Measurements from ENCODE around the gene KRT13.

KRT13 gene

GRCh38 chr17:41490000-41490990 is 15.1 kb downstream of the KRT13 start:
- H3K9ac ChIP-seq (ENCODE audit: low read depth, low read length) = no peak overlapping the region
- H3K4me3 ChIP-seq (ENCODE audit: low read depth, low read length) = no peak overlapping the region
- no peaks in the 10 kb centered on the region for H3K9me3 ChIP-seq (ENCODE audit: control insufficient read depth, insufficient read depth, low read length)
- no peaks in the 10 kb centered on the region for H3K36me3 ChIP-seq (ENCODE audit: control insufficient read depth, insufficient read depth, low read length)
- no peaks in the 10 kb centered on the region for H3K4me1 ChIP-seq (ENCODE audit: control insufficient read depth, insufficient read depth, low read length)
- no peaks in the 10 kb centered on the region; the same call in 1 of the 2 replicates for H3K27me3 ChIP-seq (ENCODE audit: control insufficient read depth, insufficient read depth, low read length)
- no peak overlapping the region for H3K27ac ChIP-seq (ENCODE audit: low read depth, low read length)

DNA sequence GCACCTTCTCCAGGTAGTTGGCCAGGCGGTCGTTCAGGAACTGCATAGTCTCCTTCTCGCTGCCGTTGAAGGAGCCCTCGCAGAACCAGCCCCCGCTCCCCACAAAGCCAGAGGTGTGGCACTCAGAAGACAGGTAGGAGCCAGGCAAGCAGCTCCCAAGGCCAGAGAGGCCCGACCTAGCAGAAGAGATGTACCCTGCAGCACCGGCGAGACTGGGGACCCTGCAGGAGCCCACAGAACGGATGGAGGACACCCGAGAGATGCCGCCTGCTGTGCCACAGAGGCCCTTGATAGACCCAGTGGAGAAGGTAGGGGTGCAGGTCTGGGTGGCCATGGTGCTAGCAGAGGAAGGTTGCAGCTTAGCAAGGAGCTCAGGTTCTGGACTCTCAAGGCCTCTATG is 15.9 kb downstream of the KRT13 start, which contains the start of gene KRT36:
KRT36 (minus strand) TSS at position 380 of the 400 bp plus-strand sequence; CDS start at position 334, 46 bp downstream.
- Histone ChIP-seq H3K27me3 (ENCODE audit: control insufficient read depth, insufficient read depth, low read length) (no peaks in the 10 kb centered on the region; the same call in 1 of the 2 replicates), H3K4me1 (ENCODE audit: control insufficient read depth, insufficient read depth, low read length) (no peaks in the 10 kb centered on the region), H3K9ac (ENCODE audit: low read depth, low read length) (no peak within 1 kb of the TSS), H3K4me3 (ENCODE audit: low read depth, low read length) (no peak within 1 kb of the TSS), H3K9me3 (ENCODE audit: control insufficient read depth, insufficient read depth, low read length) (no peaks in the 10 kb centered on the region), H3K27ac (ENCODE audit: low read depth, low read length) (no peak within 1 kb of the TSS), H3K36me3 (ENCODE audit: control insufficient read depth, insufficient read depth, low read length) (no peaks in the 10 kb centered on the region)

DNA sequence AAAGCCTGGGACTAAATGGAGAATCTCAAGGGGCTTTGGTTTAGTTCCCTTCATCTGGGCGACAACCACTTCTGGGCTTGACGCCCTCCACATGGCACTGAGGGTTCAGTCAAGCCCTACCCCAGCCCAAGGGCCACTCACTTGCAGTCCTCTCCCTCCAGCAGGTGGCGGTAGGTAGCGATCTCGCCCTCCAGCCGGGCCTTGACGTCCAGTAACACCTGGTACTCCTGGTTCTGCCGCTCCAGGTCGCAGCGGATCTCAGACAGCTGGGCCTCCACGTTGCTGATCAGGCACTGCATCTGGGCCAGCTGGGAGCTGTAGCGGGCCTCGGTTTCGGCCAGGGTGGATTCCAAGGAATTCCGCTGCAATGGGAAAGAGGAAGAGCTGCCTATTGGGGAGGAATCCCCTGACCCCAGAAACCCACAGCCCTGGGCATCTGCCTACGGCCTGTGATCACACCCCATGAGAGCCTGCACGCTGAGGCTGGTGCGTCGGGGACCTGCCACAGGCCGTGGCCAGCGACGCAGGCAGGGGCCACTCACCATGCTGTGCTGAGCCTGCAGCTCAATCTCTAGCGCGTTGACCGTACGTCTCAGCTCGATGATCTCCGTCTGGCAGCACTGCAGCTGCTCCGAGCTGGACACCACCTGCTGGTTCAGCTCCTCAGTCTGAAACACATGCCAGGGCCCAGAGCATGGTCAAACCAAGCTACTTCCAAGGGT is 18.4 kb downstream of the KRT13 start:
- H3K9ac ChIP-seq (ENCODE audit: low read depth, low read length) = no peak overlapping the region
- H3K27ac ChIP-seq (ENCODE audit: low read depth, low read length) = no peak overlapping the region
- no peaks in the 10 kb centered on the region for H3K4me1 ChIP-seq (ENCODE audit: control insufficient read depth, insufficient read depth, low read length)
- H3K4me3 ChIP-seq (ENCODE audit: low read depth, low read length) = no peak overlapping the region
- H3K36me3 ChIP-seq (ENCODE audit: control insufficient read depth, insufficient read depth, low read length) = no peaks in the 10 kb centered on the region
- H3K27me3 ChIP-seq (ENCODE audit: control insufficient read depth, insufficient read depth, low read length) = no peaks in the 10 kb centered on the region; the same call in 1 of the 2 replicates
- H3K9me3 ChIP-seq (ENCODE audit: control insufficient read depth, insufficient read depth, low read length) = no peaks in the 10 kb centered on the region

DNA sequence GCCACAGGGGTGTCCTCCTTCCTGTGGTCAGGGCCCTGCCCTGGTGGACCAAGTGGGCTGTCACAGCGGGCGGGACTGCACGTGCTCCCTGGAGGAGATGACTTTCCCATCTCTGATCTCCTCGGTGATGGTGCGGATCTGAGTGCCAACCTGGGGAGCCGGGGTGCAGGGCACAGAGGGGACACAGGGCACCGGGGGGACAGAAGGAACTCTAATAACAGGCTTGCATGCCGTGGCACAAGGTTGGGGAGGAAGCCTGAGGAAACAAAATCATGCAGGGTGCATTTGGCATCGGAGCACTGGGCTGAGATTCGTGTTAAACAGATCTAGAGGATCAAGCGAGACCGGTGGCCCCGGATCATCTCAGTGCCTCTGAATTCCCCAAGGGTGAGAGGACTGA is 19.1 kb downstream of the KRT13 start:
- H3K4me1 ChIP-seq (ENCODE audit: control insufficient read depth, insufficient read depth, low read length) = no peaks in the 10 kb centered on the region

GRCh38 chr17:41484920-41485904 is 20.2 kb downstream of the KRT13 start:
- H3K36me3 ChIP-seq (ENCODE audit: control insufficient read depth, insufficient read depth, low read length) = no peaks in the 10 kb centered on the region
- H3K27ac ChIP-seq (ENCODE audit: low read depth, low read length) = no peak overlapping the region
- H3K27me3 ChIP-seq (ENCODE audit: control insufficient read depth, insufficient read depth, low read length) = no peaks in the 10 kb centered on the region; the same call in 1 of the 2 replicates
- no peak overlapping the region for H3K4me3 ChIP-seq (ENCODE audit: low read depth, low read length)
- H3K9ac ChIP-seq (ENCODE audit: low read depth, low read length) = no peak overlapping the region
- no peaks in the 10 kb centered on the region for H3K9me3 ChIP-seq (ENCODE audit: control insufficient read depth, insufficient read depth, low read length)
- H3K4me1 ChIP-seq (ENCODE audit: control insufficient read depth, insufficient read depth, low read length) = no peaks in the 10 kb centered on the region

More for the DNA sequence above, 19.1 kb downstream of the KRT13 start:
- Histone ChIP-seq H3K27me3 (ENCODE audit: control insufficient read depth, insufficient read depth, low read length) (no peaks in the 10 kb centered on the region; the same call in 1 of the 2 replicates), H3K4me3 (ENCODE audit: low read depth, low read length) (no peak overlapping the region), H3K9ac (ENCODE audit: low read depth, low read length) (no peak overlapping the region), H3K9me3 (ENCODE audit: control insufficient read depth, insufficient read depth, low read length) (no peaks in the 10 kb centered on the region), H3K27ac (ENCODE audit: low read depth, low read length) (no peak overlapping the region), H3K36me3 (ENCODE audit: control insufficient read depth, insufficient read depth, low read length) (no peaks in the 10 kb centered on the region)

DNA sequence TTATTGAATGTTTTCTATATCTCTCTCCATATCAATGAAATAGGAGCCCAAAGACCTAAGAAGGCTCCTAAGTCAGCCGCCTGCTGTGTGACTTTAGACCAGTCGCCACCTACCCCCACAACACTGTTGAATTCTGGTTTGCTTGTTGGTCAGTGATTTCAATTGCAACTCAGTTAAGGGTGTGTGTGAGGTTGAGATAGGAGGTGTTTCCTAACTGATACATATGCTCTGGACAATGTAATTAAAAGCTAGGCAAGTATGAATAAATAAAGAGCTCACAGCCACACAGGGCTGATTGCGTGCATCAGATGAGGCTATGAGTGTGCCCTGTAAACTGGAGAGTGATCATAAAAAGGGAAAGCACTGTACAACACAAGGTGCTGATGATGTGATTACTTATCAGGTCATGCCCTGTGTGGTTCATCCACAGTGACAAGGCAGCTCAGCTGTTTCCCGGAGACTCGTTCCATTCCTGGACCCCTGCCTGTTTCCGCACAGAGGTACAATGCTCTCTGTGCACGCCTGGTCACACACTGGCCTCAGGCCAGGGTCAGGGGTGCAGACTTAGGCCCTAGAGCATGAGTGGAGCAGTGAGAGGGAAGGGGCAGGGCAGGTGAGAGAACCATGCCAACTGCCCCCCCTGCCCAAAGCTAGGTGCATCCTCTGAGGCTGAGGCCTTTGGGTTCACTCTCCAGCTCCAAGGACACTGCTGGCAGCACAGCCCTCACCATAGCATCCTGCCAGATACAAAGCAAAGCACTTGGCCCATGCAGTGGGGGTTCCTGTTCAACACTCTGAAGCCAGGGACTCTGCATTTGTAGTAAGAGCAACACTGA is 21.2 kb downstream of the KRT13 start:
- H3K27me3 ChIP-seq (ENCODE audit: control insufficient read depth, insufficient read depth, low read length) = no peaks in the 10 kb centered on the region; the same call in 1 of the 2 replicates
- no peaks in the 10 kb centered on the region for H3K4me1 ChIP-seq (ENCODE audit: control insufficient read depth, insufficient read depth, low read length)

GRCh38 chr17:41483531-41483930 is 21.9 kb downstream of the KRT13 start:
- Histone ChIP-seq H3K36me3 (ENCODE audit: control insufficient read depth, insufficient read depth, low read length) (no peaks in the 10 kb centered on the region), H3K4me3 (ENCODE audit: low read depth, low read length) (no peak overlapping the region), H3K9ac (ENCODE audit: low read depth, low read length) (no peak overlapping the region), H3K4me1 (ENCODE audit: control insufficient read depth, insufficient read depth, low read length) (no peaks in the 10 kb centered on the region), H3K27ac (ENCODE audit: low read depth, low read length) (no peak overlapping the region), H3K27me3 (ENCODE audit: control insufficient read depth, insufficient read depth, low read length) (no peaks in the 10 kb centered on the region; the same call in 1 of the 2 replicates), H3K9me3 (ENCODE audit: control insufficient read depth, insufficient read depth, low read length) (no peaks in the 10 kb centered on the region)

More for the DNA sequence above, 21.2 kb downstream of the KRT13 start:
- Histone ChIP-seq H3K36me3 (ENCODE audit: control insufficient read depth, insufficient read depth, low read length) (no peaks in the 10 kb centered on the region), H3K27ac (ENCODE audit: low read depth, low read length) (no peak overlapping the region), H3K9ac (ENCODE audit: low read depth, low read length) (no peak overlapping the region), H3K9me3 (ENCODE audit: control insufficient read depth, insufficient read depth, low read length) (no peaks in the 10 kb centered on the region), H3K4me3 (ENCODE audit: low read depth, low read length) (no peak overlapping the region)

DNA sequence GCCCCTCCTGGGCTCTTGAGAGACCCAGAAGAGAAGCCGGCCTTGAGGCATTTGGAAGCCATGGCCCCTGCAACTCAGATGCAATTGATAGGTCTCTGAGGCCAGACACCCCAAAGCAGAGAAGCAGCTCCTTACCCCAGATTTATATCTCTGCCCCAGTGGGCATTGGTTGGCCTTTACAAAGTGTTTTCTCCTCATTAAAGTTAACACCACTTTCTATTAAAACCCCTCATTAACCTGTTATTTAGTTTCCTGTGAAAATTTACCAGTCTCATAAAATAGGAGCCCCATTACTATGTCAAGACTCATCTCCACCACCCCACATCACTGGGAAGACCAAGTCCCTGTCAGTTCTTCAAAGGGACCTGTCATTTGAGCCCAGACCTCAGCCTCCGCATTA is 24.4 kb downstream of the KRT13 start, which contains the start of gene KRT35:
KRT35 (minus strand) TSS at position 116 of the 400 bp plus-strand sequence; CDS start at position 62, 54 bp downstream.
- H3K4me3 ChIP-seq (ENCODE audit: low read depth, low read length) = no peak within 1 kb of the TSS
- H3K36me3 ChIP-seq (ENCODE audit: control insufficient read depth, insufficient read depth, low read length) = no peaks in the 10 kb centered on the region
- no peak within 1 kb of the TSS for H3K27ac ChIP-seq (ENCODE audit: low read depth, low read length)
- no peaks in the 10 kb centered on the region for H3K27me3 ChIP-seq (ENCODE audit: control insufficient read depth, insufficient read depth, low read length)
- no peaks in the 10 kb centered on the region for H3K9me3 ChIP-seq (ENCODE audit: control insufficient read depth, insufficient read depth, low read length)
- no peak within 1 kb of the TSS for H3K9ac ChIP-seq (ENCODE audit: low read depth, low read length)
- no peaks in the 10 kb centered on the region for H3K4me1 ChIP-seq (ENCODE audit: control insufficient read depth, insufficient read depth, low read length)

DNA sequence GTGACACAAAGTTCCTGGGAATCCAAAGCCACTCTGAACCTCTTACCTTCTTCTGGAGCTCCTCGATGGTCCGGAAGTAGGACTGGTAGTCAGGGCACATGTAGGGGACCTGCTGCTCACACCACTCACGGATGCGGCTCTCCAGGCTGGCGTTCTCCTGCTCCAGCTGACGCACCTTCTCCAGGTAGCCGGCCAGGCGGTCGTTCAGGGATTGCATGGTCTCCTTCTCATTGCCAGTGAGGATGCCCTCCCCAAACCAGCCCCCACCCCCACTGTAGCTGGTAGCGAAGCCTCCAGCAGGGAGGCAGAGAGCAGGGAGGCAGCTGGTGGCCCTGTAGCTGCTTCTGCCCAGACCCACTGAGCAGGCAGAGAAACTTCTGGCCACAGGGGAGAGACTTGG is 24.8 kb downstream of the KRT13 start:
- no peaks in the 10 kb centered on the region for H3K27me3 ChIP-seq (ENCODE audit: control insufficient read depth, insufficient read depth, low read length)
- H3K4me1 ChIP-seq (ENCODE audit: control insufficient read depth, insufficient read depth, low read length) = no peaks in the 10 kb centered on the region

More for the DNA sequence above, 24.8 kb downstream of the KRT13 start:
- Histone ChIP-seq H3K36me3 (ENCODE audit: control insufficient read depth, insufficient read depth, low read length) (no peaks in the 10 kb centered on the region), H3K9me3 (ENCODE audit: control insufficient read depth, insufficient read depth, low read length) (no peaks in the 10 kb centered on the region), H3K9ac (ENCODE audit: low read depth, low read length) (no peak overlapping the region), H3K4me3 (ENCODE audit: low read depth, low read length) (no peak overlapping the region), H3K27ac (ENCODE audit: low read depth, low read length) (no peak overlapping the region)

All from HUES48 (cell line).